Esophagus muscularis mucosa (tissue), 4 donors: ENCODE results near the gene CRYBG2. TPM values are rescaled to one million over a fixed set of nuclear protein-coding genes. Genes with fewer than 3 reads are reported as not detected.

Experiments used
- DNase-seq: peaks from one replicate; pipeline ENCODE4 v3.0.0-alpha.2; 2017; ENCODE audit errors: extremely low spot score
- H3K27ac ChIP-seq, 4 donors: fragments of 200-600 bp; sonication (generic); replicated peaks in 1 of 4; 1 replicate in 3 of 4; 2 replicates in 1 of 4; pipeline ENCODE4 v1.5.1; 2016 to 2019; ENCODE audit warnings: mild to moderate bottlenecking in 1 of 4
- H3K27me3 ChIP-seq, 4 donors: fragments of 200-600 bp; sonication (generic); one replicate each; pipeline versions ENCODE4 v1.5.1 to v1.6.0; 2016 to 2019
- H3K36me3 ChIP-seq, 4 donors: fragments of 200-600 bp; sonication (generic); one replicate each; pipeline ENCODE4 v1.5.1; 2016 to 2019
- H3K4me1 ChIP-seq, 4 donors: fragments of 200-600 bp; sonication (generic); one replicate each; pipeline ENCODE4 v1.5.1; 2016 to 2019
- H3K4me3 ChIP-seq, 4 donors: fragments of 200-600 bp; sonication (generic); 1 replicate in 2 of 4; 2 replicates in 2 of 4; pipeline ENCODE4 v1.5.1; 2016 to 2019; ENCODE audit warnings: mild to moderate bottlenecking in 4 of 4, moderate library complexity in 1 of 4
- H3K9me3 ChIP-seq, 4 donors: fragments of 200-600 bp; sonication (generic); 1 replicate in 3 of 4; 2 replicates in 1 of 4; pipeline ENCODE4 v1.5.1; 2016 to 2019
- EP300 ChIP-seq: sonication (generic); formaldehyde crosslinking; IDR thresholded peaks from one replicate; pipeline ENCODE4 v1.6.1; 2017; ENCODE audit warnings: antibody characterized with exemption
- POLR2A ChIP-seq: fragments of 450-650 bp; IDR thresholded peaks from one replicate; pipeline ENCODE4 v1.6.1; 2017; ENCODE audit warnings: antibody characterized with exemption, moderate library complexity, mild to moderate bottlenecking, low read depth
- POLR2AphosphoS5 ChIP-seq, 2 donors: sonication (generic); formaldehyde crosslinking; IDR thresholded peaks; one replicate each; pipeline ENCODE4 v1.6.1; 2017; ENCODE audit warnings: antibody characterized with exemption in 2 of 2
- WGBS: methylation state at CpG from one replicate; pipeline ENCODE4 v1.1.5; 2018; 5-methylcytosine and 5-hydroxymethylcytosine counted together
- intact Hi-C: fragments of 100-400 bp; cut with DNase I; formaldehyde crosslinking; loops from one replicate; pipeline ENCODE4 v1.15.1; 2023
- total RNA-seq, 4 donors: library from RNA; depleted of rRNA; stranded (reverse); fragments of >200 nt; gene quantifications; one replicate each; pipeline versions ENCODE4 v1.1.0 to v1.2.1, GENCODE V29; 2016
- TF ChIP-seq, protein P1 (sequence below), 3 experiments: fragments of 200-600 bp in 2 of 3; fragments of 450-650 bp in 1 of 3; sonication (generic) in 2 of 3; IDR thresholded peaks; one replicate each; pipeline ENCODE4 v1.5.1; 2017 to 2019; ENCODE audit warnings: antibody characterized with exemption in 3 of 3, mild to moderate bottlenecking in 2 of 3, moderate library complexity in 1 of 3

CRYBG2 gene
- total RNA-seq, 4 donors from 2014 or later, result 0.42 to 0.86 TPM; not detected in 2

DNA sequence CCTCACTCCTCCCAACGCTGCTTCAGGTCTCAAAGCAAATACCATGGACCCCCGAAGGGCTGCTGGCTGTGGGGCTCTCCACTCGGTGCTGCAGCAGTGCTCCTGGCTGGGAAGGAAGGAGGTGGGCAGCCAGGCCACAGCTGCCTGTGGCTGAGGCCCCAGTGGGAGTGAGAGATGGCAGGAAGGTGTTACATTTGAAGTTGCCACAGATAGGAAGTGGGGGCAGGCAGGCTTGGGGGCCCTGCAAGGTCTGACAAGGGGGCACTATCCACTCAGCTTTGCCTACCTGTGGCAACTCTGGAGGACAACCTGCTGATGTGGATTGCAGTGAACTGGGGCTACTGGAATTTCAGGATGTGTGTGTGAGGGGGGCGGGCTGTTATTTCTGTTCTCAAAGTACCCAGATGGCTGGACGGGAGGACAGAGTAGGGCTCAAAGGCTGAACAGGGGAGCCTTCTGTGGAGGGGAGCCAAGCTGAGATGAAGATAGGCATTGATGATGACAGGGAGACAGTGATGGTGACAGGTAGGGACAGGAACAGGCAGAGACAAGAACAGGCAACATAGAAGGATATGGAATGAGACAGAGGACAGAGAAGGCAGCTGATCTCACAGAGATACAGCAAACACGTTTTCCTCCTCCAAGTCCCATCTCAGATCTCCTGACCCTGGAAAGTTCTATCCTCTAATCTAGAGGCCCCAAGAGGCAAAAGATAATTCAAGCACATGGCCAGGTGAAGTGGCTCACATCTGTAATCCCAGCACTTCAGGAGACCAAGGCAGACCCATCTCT is 16.9 kb upstream of the CRYBG2 start:
- no peak overlapping the region for H3K4me3 ChIP-seq
- peaks cover 0 to 53% (median 0%) of the 10 kb centered on the region in 4 donors for H3K27me3 ChIP-seq
- H3K27ac ChIP-seq, result no peak overlapping the region
- no peaks in the 10 kb centered on the region for H3K36me3 ChIP-seq
- 54% methylated on average over 6 of the region's 6 CpGs for WGBS
- TF ChIP-seq POLR2A (no peak), EP300 (no peak), POLR2AphosphoS5 (IDR thresholded peaks at IDR 0.05) (no peak)
- TF ChIP-seq, protein P1, sequence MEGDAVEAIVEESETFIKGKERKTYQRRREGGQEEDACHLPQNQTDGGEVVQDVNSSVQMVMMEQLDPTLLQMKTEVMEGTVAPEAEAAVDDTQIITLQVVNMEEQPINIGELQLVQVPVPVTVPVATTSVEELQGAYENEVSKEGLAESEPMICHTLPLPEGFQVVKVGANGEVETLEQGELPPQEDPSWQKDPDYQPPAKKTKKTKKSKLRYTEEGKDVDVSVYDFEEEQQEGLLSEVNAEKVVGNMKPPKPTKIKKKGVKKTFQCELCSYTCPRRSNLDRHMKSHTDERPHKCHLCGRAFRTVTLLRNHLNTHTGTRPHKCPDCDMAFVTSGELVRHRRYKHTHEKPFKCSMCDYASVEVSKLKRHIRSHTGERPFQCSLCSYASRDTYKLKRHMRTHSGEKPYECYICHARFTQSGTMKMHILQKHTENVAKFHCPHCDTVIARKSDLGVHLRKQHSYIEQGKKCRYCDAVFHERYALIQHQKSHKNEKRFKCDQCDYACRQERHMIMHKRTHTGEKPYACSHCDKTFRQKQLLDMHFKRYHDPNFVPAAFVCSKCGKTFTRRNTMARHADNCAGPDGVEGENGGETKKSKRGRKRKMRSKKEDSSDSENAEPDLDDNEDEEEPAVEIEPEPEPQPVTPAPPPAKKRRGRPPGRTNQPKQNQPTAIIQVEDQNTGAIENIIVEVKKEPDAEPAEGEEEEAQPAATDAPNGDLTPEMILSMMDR (IDR thresholded peaks at IDR 0.05), result no peak
- H3K9me3 ChIP-seq, result peaks cover 0 to 3% (median 0%) of the 10 kb centered on the region in 4 donors
- intact Hi-C loops, result no loop called here
- H3K4me1 ChIP-seq, result no peaks in the 10 kb centered on the region
- no peak for DNase-seq

DNA sequence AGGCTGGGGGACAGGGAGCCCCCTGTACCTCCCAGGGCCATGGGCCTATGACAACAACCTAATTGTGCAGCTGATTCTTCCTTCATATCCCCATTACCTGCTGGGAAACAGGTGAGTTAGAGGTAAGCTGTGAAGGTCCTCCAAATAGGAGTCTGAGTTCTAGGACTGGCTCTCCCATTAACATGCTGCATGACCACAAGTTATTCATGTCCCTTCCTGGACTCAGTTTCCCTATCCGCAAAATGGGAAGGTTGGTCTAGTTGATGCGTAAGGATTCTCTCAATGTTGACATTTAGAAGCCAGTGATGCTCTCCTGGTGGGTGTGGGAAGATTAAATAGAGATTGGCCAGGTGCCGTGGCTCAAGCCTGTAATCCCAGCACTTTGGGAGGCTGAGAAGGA is 14.6 kb upstream of the CRYBG2 start:
- WGBS, result 90% methylated on average over 3 of the region's 3 CpGs
- Histone ChIP-seq H3K27ac (no peak overlapping the region), H3K4me3 (no peak overlapping the region), H3K4me1 (peaks cover 0 to 3% (median 0%) of the 10 kb centered on the region in 4 donors), H3K27me3 (peaks cover 0 to 66% (median 0%) of the 10 kb centered on the region in 4 donors), H3K36me3 (no peaks in the 10 kb centered on the region), H3K9me3 (peaks cover 0 to 3% (median 0%) of the 10 kb centered on the region in 4 donors)
- DNase-seq, result no peak
- TF ChIP-seq, protein P1 (IDR thresholded peaks at IDR 0.05), result no peak
- TF ChIP-seq POLR2A, result no peak
- intact Hi-C loops, result no loop called here

DNA sequence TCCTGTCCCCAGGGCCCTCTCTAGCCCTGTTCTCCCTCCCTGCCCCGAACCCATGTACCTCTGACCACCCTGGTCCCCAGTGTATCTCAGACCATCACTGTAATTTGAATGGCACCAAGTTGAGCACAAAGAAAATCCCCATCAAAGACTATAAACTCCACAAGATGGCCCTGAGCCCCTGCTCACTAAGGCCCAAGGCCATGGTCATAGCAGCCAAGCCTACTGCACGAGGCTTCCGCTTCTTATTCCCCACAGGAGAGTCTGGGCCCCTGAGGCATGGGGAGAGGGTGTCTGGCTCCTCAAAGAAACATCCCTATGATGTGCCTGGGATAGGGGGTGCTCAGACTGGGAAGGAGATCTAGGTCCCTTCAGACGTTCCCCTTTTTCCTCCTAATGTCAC is 14.1 kb upstream of the CRYBG2 start:
- Histone ChIP-seq H3K4me3 (no peak overlapping the region), H3K27me3 (peaks cover 0 to 70% (median 0%) of the 10 kb centered on the region in 4 donors), H3K9me3 (peaks cover 0 to 3% (median 0%) of the 10 kb centered on the region in 4 donors), H3K27ac (no peak overlapping the region), H3K4me1 (peaks cover 0 to 3% (median 0%) of the 10 kb centered on the region in 4 donors), H3K36me3 (no peaks in the 10 kb centered on the region)
- 90% methylated on average over 3 of the region's 4 CpGs for WGBS
- DNase-seq, result no peak
- TF ChIP-seq EP300, result no peak
- TF ChIP-seq POLR2AphosphoS5 (IDR thresholded peaks at IDR 0.05), result no peak
- no peak for TF ChIP-seq POLR2A
- TF ChIP-seq, protein P1 (IDR thresholded peaks at IDR 0.05), result no peak
- intact Hi-C loops, result no loop called here

DNA sequence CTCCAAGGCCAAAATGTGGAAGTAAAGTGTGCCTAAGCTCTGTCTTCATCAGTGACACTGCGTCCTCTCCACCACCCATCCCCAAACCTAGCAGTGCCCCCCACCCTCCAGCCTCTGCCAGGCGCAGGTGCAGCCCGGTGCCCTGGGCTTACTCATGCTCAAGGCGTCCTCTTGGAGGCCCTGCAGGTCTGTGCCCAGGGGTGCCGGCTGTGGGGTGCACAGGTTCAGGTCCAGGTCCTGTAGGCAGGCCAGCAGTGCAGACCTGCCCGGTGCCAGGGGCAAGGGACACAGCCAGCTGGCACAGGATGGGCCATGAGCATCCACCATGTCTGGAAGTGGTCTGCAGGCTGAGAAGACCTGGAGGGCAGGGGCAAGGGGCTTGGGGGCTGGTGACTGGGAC is 13.5 kb upstream of the CRYBG2 start:
- H3K27me3 ChIP-seq, result peaks cover 0 to 71% (median 0%) of the 10 kb centered on the region in 4 donors
- H3K36me3 ChIP-seq, result no peaks in the 10 kb centered on the region
- peaks cover 0 to 3% (median 0%) of the 10 kb centered on the region in 4 donors for H3K9me3 ChIP-seq
- 75% methylated on average over 1 of the region's 6 CpGs for WGBS
- TF ChIP-seq, protein P1 (IDR thresholded peaks at IDR 0.05), result no peak
- TF ChIP-seq EP300, result no peak
- no peak for TF ChIP-seq POLR2A
- TF ChIP-seq POLR2AphosphoS5 (IDR thresholded peaks at IDR 0.05), result no peak
- no peak overlapping the region for H3K4me3 ChIP-seq
- DNase-seq, result no peak
- H3K4me1 ChIP-seq, result peaks cover 0 to 3% (median 0%) of the 10 kb centered on the region in 4 donors
- intact Hi-C loops, result no loop called here
- no peak overlapping the region for H3K27ac ChIP-seq
